ENCODE results near the gene CCL8.
"Not testable (repeated sequence)": the region's sequence is repeated elsewhere in the genome, so short reads cannot be mapped to it uniquely, and the experiment has no call there.

CCL8 gene

GRCh38 chr17:34312080-34312479 is 7.2 kb upstream of the CCL8 start:
- H3K4me3 ChIP-seq (ENCODE audit: low read depth, low read length): no peak overlapping the region
- no peak for TF ChIP-seq CTCF (IDR thresholded peaks at IDR 0.05; ENCODE audit: borderline replicate concordance, insufficient read depth, low read depth, low read length)

- no peak for TF ChIP-seq CTCF (IDR thresholded peaks at IDR 0.05; ENCODE audit: borderline replicate concordance, insufficient read depth, low read depth, low read length)
- H3K4me3 ChIP-seq (ENCODE audit: low read depth, low read length): no peak overlapping the region
These were observed 6.1 kb upstream of the CCL8 start for GRCh38 chr17:34313164-34313563.

GRCh38 chr17:34314279-34314678 is 5.0 kb upstream of the CCL8 start:
- H3K4me3 ChIP-seq (ENCODE audit: low read depth, low read length): no peak overlapping the region
- TF ChIP-seq CTCF (IDR thresholded peaks at IDR 0.05; ENCODE audit: borderline replicate concordance, insufficient read depth, low read depth, low read length): no peak

- no peak overlapping the region for H3K4me3 ChIP-seq (ENCODE audit: low read depth, low read length)
- peak; percentile 24; the same call in 1 of the 2 replicates for TF ChIP-seq CTCF (IDR thresholded peaks at IDR 0.05; ENCODE audit: borderline replicate concordance, insufficient read depth, low read depth, low read length)
These were observed 761 bp upstream of the CCL8 start for GRCh38 chr17:34318474-34318873.

GRCh38 chr17:34321964-34322363 is 2.7 kb downstream of the CCL8 start:
- no peak overlapping the region for H3K4me3 ChIP-seq (ENCODE audit: low read depth, low read length)
- TF ChIP-seq CTCF (IDR thresholded peaks at IDR 0.05; ENCODE audit: borderline replicate concordance, insufficient read depth, low read depth, low read length): no peak

- not testable (repeated sequence) for H3K4me3 ChIP-seq (ENCODE audit: low read depth, low read length)
These were observed 8.3 kb downstream of the CCL8 start for GRCh38 chr17:34327580-34327979.

GRCh38 chr17:34337701-34338100 is 18.5 kb downstream of the CCL8 start:
- no peak overlapping the region for H3K4me3 ChIP-seq (ENCODE audit: low read depth, low read length)
- no peak for TF ChIP-seq CTCF (IDR thresholded peaks at IDR 0.05; ENCODE audit: borderline replicate concordance, insufficient read depth, low read depth, low read length)

Measured in GM12875 (cell line).